Activated T-helper 17 cell treated with anti-CD3 and anti-CD28 coated beads, Interleukin-2, amount 50 U/mL, for 72 hours (primary cell): Measurements from ENCODE around the gene CNTN1. TPM values are rescaled to one million over a fixed set of nuclear protein-coding genes. Genes with fewer than 3 reads are reported as not detected.

Experiments
- ATAC-seq: fragments of 150-1000 bp; cut with Tn5 transposase; replicated peaks from 2 replicates; pipeline ENCODE4 v1.10.0; 2021; ENCODE audit warnings: mild to moderate bottlenecking, moderate library complexity
- H3K27ac Mint-ChIP-seq: one replicate; pipeline ENCODE4 v1.8.0; 2022; ENCODE audit warnings: mixed read lengths
- H3K27me3 Mint-ChIP-seq: one replicate; pipeline ENCODE4 v1.8.0; 2022; ENCODE audit warnings: mixed read lengths
- H3K36me3 Mint-ChIP-seq: one replicate; pipeline ENCODE4 v1.8.0; 2022; ENCODE audit warnings: low read depth, mild to moderate bottlenecking, mixed read lengths
- H3K4me1 Mint-ChIP-seq: one replicate; pipeline ENCODE4 v1.8.0; 2022; ENCODE audit warnings: mixed read lengths
- H3K4me3 Mint-ChIP-seq: one replicate; pipeline ENCODE4 v1.8.0; 2022; ENCODE audit warnings: mild to moderate bottlenecking, mixed read lengths
- H3K9me3 Mint-ChIP-seq: one replicate; pipeline ENCODE4 v1.8.0; 2022; ENCODE audit warnings: mixed read lengths
- total RNA-seq, 2 donors: library from RNA; stranded (reverse); gene quantifications; one replicate each; pipeline ENCODE4 v1.2.3, GENCODE V29; 2022

CNTN1 gene
- total RNA-seq, 2 donors from 2014 or later, result not detected

DNA sequence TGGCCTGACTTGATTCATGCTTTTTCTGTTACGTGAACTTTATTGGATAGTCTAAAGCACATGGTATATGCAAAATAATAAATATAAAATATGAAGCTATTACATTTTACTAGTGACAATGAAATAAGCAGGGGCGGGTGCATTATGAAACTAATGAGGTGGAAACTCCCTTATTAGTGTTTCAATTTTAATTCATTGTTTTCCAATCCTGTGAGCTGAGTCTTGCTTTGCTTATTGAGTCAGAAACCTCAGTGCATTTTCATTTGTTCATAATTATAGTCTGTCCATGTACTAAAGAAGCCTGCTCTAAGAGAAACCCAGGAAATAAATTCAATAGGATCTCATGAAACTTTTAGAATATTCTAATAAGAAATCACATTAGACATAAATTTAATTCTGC, 78.5 kb downstream of the CNTN1 start:
- Mint-ChIP-seq H3K4me1 (no peaks in the 10 kb centered on the region), H3K4me3 (no peak overlapping the region), H3K9me3 (no peaks in the 10 kb centered on the region), H3K36me3 (no peaks in the 10 kb centered on the region), H3K27ac (no peak overlapping the region), H3K27me3 (no peaks in the 10 kb centered on the region)
- ATAC-seq, result no peak

DNA sequence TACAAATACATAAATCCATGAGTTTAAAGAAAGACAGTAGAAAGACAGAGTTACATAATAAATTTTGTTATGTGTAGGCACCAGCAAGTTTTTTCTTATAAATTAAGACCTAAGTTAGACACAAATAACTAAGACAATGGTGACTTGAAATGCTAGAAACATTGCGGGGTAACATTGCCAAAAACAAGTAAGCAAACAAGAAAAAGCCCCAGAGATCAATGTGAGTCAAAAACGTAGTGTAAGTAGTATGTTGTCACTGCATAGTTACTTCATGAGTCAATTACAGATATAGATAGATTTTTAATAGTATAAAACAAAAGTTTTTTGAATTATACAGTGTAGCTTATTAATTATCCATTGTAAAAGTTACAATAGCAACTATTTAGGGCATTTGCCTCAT, 83.4 kb downstream of the CNTN1 start:
- H3K9me3 Mint-ChIP-seq, result peaks cover 3% of the 10 kb centered on the region
- no peaks in the 10 kb centered on the region for H3K4me1 Mint-ChIP-seq
- no peak overlapping the region for H3K27ac Mint-ChIP-seq
- H3K27me3 Mint-ChIP-seq, result no peaks in the 10 kb centered on the region
- no peak for ATAC-seq
- no peaks in the 10 kb centered on the region for H3K36me3 Mint-ChIP-seq
- H3K4me3 Mint-ChIP-seq, result no peak overlapping the region

DNA sequence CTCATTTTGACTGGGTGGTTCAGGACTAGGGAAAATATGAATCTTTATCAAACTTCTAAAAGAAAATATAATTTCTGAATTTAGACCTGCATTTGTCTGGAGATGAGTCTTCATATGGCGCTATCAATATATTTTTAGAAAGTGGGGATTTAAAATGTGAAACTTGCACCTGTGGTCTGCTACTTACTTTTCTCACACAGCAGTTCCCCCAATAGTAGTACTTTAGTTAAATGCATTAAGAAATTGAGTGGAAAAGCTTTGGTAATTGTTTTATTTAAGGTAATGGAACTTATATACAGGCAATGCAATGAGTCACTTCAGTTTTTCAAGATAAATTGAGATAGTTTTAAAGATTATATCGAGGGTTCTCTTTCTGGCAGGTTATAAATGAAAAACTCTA, 91.9 kb downstream of the CNTN1 start:
- H3K9me3 Mint-ChIP-seq, result no peaks in the 10 kb centered on the region

DNA sequence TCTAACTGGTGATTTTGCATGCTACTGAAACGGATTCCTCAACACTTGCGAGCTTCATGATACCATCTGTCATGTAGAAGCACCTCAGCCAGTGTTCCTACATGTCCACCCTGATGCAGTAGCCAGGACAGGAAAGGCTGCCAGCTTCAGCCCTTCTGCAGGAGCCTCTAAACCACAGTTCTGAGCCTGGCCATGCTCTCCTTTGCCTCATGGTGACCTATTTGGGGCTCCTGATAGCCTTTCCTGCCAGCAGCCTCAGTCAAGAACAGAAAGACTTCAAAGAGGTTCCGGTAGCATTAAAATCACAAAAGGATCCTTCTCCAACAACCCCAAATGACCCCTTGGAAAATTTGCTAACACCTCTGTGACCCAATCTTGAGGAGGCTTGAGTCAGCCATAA, 96.0 kb downstream of the CNTN1 start:
- Mint-ChIP-seq H3K4me3 (no peak overlapping the region), H3K27me3 (no peaks in the 10 kb centered on the region), H3K4me1 (no peaks in the 10 kb centered on the region), H3K9me3 (no peaks in the 10 kb centered on the region), H3K36me3 (no peaks in the 10 kb centered on the region), H3K27ac (no peak overlapping the region)
- ATAC-seq, result no peak

More for the DNA sequence above, 91.9 kb downstream of the CNTN1 start:
- Mint-ChIP-seq H3K4me3 (no peak overlapping the region), H3K27ac (no peak overlapping the region), H3K4me1 (no peaks in the 10 kb centered on the region), H3K36me3 (no peaks in the 10 kb centered on the region), H3K27me3 (no peaks in the 10 kb centered on the region)
- ATAC-seq, result no peak

DNA sequence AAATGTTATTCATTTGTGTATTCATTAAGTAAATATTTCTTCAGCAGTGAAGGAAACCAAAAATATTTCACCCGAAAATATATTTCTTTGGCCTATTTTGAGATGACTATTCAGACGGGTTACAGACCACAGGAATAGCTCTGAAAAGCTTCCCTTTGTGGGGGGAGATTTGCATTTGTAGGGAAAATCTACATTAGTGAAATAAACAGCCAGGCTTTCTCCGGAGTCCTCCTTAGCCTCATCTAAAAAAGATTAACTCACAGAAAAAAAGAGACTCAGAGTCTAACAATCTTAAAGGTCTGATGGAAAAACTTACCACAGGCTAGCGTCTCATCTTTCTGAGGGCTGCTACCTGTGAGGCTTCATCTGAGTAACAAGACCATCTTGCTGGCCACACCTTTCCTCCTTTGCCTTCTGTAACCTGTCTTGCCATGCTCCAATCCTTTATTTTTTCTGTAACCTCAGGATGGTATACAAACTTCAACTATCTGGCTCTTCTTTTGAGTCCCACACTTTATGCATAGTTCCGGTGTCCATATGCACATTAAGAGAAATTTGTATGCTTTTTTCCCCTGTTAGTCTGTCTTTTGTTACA, 100.7 kb downstream of the CNTN1 start:
- ATAC-seq, result no peak
- Mint-ChIP-seq H3K36me3 (no peaks in the 10 kb centered on the region), H3K4me1 (no peaks in the 10 kb centered on the region), H3K27ac (no peak overlapping the region), H3K4me3 (no peak overlapping the region), H3K9me3 (no peaks in the 10 kb centered on the region), H3K27me3 (no peaks in the 10 kb centered on the region)

DNA sequence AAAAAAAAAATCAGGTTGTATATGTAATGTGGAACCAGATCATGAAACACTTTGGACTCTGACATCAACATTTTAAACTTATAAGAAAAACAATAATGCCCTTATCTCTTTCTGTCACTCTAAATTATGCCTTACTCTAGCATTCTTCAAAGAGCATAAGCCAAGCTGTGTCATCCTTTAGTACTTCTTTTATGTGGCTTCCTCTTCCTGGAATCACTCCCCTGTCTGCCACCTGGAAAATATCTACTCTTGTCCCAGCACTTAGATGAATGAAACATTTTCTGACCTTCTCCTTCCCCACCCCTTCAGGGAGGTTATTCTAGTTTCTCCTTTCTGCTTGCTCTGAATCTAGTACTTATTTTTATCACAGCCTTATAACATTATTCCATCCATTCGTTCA, 101.2 kb downstream of the CNTN1 start:
- no peak overlapping the region for H3K4me3 Mint-ChIP-seq
- no peaks in the 10 kb centered on the region for H3K27me3 Mint-ChIP-seq
- no peak for ATAC-seq

DNA sequence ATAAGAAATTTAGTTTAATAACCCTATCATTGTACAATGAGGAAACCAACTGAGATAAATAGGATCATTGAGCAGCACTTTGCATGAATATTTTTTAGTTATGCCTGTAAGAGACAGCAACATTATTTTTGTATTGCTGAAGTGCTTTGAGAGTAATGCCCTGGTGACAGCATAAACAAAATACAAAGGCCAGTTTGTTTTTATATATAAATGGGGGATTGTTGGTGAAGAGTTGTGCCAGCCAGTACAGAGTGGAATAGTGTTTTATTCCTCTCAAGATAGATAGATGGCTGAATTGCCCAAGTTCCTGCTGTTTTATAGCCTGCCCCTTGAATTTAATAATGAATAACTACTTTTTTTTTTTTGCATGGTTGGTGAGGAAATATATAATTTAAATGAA, 101.8 kb downstream of the CNTN1 start:
- H3K4me3 Mint-ChIP-seq, result no peak overlapping the region
- no peak for ATAC-seq
- H3K27ac Mint-ChIP-seq, result no peak overlapping the region
- no peaks in the 10 kb centered on the region for H3K36me3 Mint-ChIP-seq
- no peaks in the 10 kb centered on the region for H3K9me3 Mint-ChIP-seq
- no peaks in the 10 kb centered on the region for H3K27me3 Mint-ChIP-seq
- H3K4me1 Mint-ChIP-seq, result no peaks in the 10 kb centered on the region

More for the DNA sequence above, 101.2 kb downstream of the CNTN1 start:
- Mint-ChIP-seq H3K36me3 (no peaks in the 10 kb centered on the region), H3K9me3 (no peaks in the 10 kb centered on the region), H3K4me1 (no peaks in the 10 kb centered on the region), H3K27ac (no peak overlapping the region)

DNA sequence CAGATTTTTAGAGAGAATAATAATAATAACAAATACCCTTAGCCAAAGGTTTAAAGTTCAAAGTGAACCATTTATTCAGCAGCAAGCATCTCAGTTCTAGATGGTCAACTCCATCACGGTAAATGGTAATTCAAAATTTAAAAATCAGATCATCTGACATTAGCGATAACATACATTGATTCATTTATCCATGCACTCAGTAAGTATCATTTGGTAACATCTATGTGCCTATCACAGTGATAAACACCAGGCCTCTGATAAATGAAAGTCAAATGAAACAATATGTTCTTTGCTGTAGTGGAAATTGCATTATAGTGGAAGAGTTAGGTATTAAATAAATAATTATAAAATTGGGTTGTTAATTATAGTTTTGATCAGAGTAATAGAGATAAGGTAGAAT, 108.8 kb downstream of the CNTN1 start:
- ATAC-seq, result no peak
- H3K27me3 Mint-ChIP-seq, result no peaks in the 10 kb centered on the region
- no peak overlapping the region for H3K4me3 Mint-ChIP-seq
- H3K9me3 Mint-ChIP-seq, result no peaks in the 10 kb centered on the region
- no peak overlapping the region for H3K27ac Mint-ChIP-seq
- H3K4me1 Mint-ChIP-seq, result no peaks in the 10 kb centered on the region
- no peaks in the 10 kb centered on the region for H3K36me3 Mint-ChIP-seq

DNA sequence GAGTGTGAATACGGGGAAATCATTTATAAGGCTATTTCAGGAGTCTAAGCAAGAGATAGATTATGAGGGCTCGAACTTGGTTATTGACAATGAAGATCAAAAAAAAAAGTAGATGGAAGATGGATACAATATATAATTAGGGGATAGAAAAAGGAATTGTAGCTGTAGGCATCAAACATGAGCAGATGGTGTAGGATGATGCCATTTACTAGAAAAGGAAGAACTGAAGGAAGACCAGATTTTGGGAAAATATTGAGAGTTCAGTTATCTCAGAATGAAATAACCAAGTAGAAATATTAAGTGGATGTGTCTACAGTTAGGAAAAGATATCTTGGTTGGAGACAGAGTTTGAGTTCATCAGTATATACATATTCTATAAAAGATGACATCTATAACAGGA, 109.6 kb downstream of the CNTN1 start:
- ATAC-seq, result no peak
- H3K27ac Mint-ChIP-seq, result no peak overlapping the region
- H3K9me3 Mint-ChIP-seq, result no peaks in the 10 kb centered on the region
- H3K4me3 Mint-ChIP-seq, result no peak overlapping the region
- no peaks in the 10 kb centered on the region for H3K4me1 Mint-ChIP-seq
- H3K27me3 Mint-ChIP-seq, result no peaks in the 10 kb centered on the region
- no peaks in the 10 kb centered on the region for H3K36me3 Mint-ChIP-seq

DNA sequence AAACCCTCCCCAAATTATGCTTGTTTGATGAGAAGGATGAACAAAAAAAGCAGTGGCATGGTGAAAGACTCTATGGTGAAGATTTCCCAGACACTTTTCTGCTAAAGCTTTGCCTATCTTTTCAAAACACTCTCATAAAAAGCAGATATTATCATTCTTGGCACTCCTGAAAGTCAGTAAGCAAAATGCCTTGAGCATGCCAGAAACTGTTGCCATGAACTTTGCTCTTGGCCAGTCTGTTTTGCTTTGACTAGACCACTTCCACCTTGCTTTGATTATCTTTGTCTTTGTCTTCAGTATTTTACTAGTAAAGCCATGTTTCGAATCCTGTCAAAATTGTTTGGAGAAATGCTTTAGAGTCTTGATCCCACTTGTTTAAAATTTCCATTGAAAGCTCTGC, 110.4 kb downstream of the CNTN1 start:
- Mint-ChIP-seq H3K27ac (no peak overlapping the region), H3K27me3 (no peaks in the 10 kb centered on the region), H3K4me3 (no peak overlapping the region), H3K9me3 (no peaks in the 10 kb centered on the region), H3K36me3 (no peaks in the 10 kb centered on the region), H3K4me1 (no peaks in the 10 kb centered on the region)
- ATAC-seq, result no peak

DNA sequence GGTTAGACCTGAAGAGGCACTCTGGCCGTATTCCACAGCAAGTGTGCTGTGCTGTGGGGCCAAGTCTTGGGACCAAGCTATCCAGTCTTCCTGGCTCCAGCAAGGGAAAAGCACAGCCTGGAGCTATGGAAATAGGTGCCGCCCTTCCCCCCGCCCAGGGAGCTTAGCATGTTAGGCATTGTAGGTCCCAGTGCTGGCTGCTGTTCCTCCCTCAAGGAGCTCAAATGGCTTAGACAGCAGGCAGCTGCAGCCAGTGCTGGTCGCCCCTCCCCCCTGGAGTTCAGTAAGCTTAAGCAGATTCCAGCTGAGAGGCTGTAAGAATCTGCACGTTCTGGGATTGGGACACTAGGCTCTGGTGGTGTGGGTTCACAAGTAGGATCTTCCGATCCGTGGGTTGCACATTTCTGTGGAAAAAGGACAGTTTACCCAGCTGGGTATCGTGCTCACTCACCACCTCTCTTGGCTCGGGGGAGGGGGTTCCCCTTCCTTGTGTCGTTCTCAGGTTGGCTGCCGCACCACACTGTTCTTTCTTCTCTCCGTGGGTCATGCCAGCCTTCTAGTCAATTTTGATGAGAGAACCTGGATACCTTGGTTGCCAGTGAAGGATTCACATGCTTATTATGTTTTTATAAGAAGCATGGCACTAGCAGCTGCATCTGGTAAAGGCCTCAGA, 127.3 kb downstream of the CNTN1 start:
- peaks cover 4% of the 10 kb centered on the region for H3K9me3 Mint-ChIP-seq
- no peak for ATAC-seq
- H3K4me3 Mint-ChIP-seq, result no peak overlapping the region
- no peaks in the 10 kb centered on the region for H3K4me1 Mint-ChIP-seq
- H3K27ac Mint-ChIP-seq, result no peak overlapping the region
- H3K36me3 Mint-ChIP-seq, result no peaks in the 10 kb centered on the region
- no peaks in the 10 kb centered on the region for H3K27me3 Mint-ChIP-seq

DNA sequence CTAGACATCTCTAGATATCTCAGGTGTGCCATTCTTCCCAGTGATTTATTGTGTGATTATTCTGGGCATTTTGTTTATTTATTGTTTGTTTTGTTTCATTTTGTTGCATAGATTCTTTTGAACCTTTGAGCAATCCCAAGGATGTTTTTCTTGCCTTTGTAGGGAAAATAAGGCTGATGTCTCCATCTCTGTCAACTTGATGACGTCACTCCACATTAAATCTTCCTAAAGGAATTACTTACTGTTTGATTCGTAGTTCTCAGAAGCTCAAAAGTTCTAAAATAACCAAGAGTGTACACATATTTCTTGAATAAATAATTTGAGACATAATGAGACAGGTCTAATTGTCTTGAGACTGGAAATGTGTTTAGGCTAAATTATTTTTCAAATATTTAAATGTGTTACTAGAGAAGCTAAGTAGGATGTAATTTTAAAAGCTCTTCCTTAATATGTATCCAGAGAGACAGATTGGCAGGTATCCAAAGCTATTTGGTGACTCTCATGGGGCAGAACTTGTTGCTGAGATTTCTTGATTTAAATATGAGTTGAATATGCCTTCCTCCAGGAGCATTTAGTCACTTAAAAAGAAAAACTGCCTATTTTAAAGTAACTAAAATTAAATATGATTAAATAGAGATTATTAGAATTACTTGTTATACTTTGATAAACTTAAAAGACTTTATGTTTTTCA, 128.7 kb downstream of the CNTN1 start:
- H3K27me3 Mint-ChIP-seq, result no peaks in the 10 kb centered on the region
- no peak overlapping the region for H3K4me3 Mint-ChIP-seq
- no peak for ATAC-seq
- peaks cover 4% of the 10 kb centered on the region for H3K9me3 Mint-ChIP-seq
- no peak overlapping the region for H3K27ac Mint-ChIP-seq
- H3K4me1 Mint-ChIP-seq, result no peaks in the 10 kb centered on the region
- no peaks in the 10 kb centered on the region for H3K36me3 Mint-ChIP-seq

DNA sequence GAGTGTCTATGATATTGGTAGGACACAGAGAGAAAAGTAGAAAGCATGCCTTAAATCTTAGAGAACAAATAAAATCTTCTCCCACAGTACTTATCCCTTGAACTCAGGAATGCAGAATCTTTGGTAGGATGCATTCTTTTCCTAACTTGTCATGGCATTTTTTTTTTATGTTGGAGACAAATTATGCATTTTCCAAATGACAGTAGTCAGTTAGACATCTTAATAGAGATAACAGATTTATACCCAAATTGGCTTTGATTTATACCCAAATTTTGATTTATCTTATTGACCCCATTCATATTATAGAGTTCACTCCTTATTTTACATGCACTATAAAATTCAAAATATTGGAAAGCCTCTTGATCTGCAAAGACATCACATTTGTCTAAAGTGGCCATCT, 132.9 kb downstream of the CNTN1 start:
- H3K4me1 Mint-ChIP-seq, result no peaks in the 10 kb centered on the region
- no peaks in the 10 kb centered on the region for H3K27me3 Mint-ChIP-seq
- no peak for ATAC-seq
- no peak overlapping the region for H3K27ac Mint-ChIP-seq
- H3K9me3 Mint-ChIP-seq, result no peaks in the 10 kb centered on the region
- no peaks in the 10 kb centered on the region for H3K36me3 Mint-ChIP-seq
- H3K4me3 Mint-ChIP-seq, result no peak overlapping the region

DNA sequence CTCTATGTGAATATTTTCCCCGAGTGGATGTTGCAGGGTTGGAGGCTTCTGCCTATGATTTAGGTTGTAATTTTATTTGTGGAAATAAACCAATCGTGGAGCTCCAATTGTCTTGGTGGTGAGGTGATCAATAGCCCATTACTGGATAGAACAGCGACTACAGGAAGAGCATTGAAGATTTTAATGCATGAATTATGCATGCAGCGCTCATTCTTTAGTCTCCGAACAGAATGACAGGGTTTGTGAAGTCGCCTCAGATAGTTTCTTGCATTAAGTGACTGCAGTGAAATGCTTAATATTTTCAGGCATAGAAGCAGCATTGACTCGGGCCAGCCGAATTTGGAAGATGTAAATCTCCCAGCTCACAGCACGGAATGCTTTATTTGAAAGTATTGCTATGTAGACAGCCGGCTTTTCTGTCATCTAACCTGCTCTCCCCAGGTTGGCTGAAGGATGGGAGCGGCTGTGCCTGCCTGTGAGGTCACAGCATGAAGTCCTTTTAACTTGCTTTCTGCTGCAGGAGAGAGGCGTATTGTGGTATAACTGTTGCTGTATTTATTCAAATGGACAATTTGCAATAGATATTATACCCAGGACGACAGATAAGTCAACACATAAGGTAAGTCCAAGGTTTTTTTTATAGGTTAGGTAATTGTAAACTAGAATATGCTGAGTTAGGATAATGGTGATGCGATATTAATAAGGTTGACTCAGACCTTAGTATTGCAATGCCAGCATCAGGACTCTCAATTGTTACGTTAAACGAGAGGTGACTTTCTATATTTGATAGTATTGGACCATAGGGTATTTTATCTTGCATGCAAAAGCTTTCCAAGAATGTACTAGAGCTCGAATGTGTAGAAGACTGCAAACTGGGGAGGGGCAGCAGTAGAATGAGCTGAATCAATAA, 135.7 kb downstream of the CNTN1 start:
- H3K4me3 Mint-ChIP-seq, result no peak overlapping the region
- H3K27me3 Mint-ChIP-seq, result no peaks in the 10 kb centered on the region
- no peaks in the 10 kb centered on the region for H3K9me3 Mint-ChIP-seq
- no peaks in the 10 kb centered on the region for H3K4me1 Mint-ChIP-seq
- H3K36me3 Mint-ChIP-seq, result no peaks in the 10 kb centered on the region
- no peak for ATAC-seq
- no peak overlapping the region for H3K27ac Mint-ChIP-seq
